Left hindlimb (tissue), 1 donor: ENCODE measurements around the gene TBC1D23.

Experiments used
- DNase-seq: peaks from one replicate; pipeline ENCODE4 v3.0.0-alpha.2; 2018

TBC1D23 gene

DNA sequence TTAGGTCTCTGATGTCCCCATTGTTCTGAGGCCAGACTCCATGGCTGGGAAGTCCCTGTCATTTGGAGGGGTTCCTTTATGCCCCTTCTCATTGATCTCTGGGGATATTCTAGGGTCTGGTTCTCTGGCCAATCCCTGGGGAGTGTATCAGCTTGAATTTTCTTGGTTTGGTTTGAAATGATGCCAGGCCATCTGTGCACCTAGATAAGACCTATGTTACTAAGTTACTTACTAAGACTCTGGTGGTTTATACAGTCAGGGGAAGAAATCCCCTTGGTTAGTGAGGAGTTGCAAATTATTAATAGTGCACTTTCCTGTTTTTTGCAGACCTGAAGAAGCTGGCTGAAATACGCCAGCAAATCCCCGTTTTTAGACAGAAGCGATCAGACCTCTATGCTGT lies 94.1 kb downstream of the TBC1D23 start:
- no peak for DNase-seq

DNA sequence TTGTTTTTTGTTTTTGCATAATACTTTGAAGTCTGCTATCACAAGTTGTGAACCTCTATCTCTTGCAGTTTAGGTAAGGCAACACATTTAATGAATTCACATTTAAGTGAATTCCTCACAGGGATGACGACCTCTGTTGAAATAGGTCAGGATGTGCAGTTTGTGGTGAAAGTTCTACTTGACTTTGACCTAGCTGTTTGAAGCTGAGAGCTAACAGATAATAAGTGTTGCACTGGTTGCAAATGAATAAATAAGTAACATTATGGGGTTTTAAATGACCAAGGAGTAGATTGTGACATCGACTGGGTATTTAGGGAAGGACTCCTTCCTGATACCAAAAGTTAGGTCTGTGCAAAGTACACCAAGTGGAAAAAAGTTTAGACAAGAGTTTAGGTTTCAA lies 97.6 kb downstream of the TBC1D23 start:
- DNase-seq: no peak

DNA sequence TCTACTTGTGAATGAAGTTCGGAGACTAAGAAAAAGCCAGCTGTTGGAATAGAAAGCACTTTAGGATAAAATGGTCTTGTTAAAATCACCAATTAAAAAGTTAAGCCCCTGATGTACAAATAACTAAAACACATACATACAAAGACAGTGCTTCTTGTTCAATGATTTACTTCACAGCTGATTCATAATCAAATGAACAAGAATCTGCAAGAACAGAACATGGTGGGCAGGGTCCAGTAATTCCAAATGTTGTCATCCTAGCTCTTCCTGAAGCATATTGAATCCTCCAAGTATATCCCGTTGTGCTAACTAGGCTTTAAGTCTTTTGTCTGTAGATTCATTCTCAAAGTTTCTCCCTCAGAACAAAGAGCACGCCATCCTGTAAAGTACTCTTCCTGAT lies 98.2 kb downstream of the TBC1D23 start:
- DNase-seq: no peak

DNA sequence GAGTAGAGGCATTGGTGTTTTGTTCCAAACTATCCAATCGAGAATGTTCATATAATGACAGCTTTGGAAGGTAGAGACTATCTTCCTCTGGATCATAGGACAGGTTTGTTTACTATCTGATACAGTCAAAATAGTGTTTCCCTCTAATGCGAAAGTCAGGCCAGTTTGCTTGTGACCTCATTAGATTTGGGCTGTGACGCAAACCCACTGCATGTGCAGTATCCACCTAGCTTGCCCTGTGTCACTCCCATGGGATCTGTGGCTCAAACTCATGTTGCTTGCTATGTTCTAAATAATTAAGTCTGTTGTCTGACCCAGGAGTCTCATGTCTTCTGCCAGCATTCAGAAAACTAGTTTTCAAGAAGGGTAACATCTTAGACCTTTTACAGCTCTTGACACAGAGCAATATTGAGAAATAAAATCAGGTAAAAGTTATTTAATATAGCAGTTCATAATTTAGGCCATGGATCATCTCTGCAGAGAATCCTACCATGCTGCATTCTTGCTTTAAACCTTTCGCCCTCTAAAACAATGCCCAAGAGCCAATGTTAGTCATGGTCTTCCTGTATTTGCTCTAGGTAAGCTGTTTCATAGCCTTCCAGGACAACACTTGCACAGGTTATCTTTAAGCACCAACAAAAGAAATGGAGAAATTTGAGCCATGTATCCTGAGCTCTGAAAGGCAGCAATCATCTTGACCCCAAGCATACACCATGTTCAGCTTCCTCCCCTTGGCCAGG lies 100.1 kb downstream of the TBC1D23 start:
- no peak for DNase-seq

DNA sequence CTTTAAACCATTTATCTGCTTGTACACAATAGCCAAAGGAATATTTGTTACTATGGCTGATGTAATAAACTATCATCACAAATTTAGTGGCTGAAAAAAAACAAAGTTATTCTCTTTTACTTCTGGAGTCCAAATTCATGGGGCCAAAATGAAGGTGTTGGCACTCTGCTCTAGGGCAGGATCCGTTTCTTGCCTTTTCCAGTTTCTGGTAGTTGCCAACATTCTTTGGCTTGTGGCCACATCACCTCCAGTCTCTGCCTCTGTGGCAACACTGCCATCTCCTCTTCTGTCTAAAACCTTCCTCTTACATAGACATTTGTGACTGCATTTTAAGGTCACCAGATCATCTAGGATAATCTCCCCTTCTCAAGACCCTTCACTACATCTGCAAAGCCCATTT lies 101.1 kb downstream of the TBC1D23 start:
- no peak for DNase-seq

DNA sequence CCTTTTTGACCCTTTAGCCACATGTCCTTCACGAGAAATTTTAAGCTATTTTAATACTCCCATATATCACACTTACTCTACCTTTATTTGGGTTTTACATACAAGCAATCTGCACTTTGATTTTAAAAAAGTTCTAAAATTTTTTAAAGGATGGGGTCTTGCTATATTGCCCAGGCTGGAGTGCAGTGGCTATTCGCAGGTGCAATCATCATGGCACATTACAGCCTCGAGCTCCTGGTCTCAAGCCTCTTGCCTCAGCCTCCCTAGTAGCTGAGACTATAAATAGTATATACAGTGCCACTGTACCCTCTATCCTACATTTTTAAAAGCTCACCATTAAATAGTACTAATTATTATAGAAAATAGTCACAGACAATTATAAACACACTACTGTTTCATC lies 103.6 kb downstream of the TBC1D23 start:
- DNase-seq: no peak

DNA sequence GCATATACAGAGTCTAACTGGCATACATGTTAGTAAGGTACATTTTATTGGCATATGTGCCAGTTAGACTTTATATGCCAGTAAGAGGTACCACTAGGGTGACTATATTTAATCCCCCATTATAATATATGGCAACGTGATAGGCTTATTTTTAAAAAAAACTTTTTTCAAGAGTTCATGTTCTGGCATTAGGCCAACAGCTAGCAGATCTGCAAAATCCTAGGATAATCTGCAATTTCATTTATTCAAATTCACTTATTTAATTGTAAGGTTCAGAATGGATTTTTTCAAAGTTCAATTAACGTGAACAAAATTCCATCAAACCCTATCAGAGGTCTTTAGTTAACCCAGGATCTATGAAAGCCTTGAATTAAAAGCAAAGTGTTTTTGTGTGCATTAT lies 105.6 kb downstream of the TBC1D23 start:
- no peak for DNase-seq

DNA sequence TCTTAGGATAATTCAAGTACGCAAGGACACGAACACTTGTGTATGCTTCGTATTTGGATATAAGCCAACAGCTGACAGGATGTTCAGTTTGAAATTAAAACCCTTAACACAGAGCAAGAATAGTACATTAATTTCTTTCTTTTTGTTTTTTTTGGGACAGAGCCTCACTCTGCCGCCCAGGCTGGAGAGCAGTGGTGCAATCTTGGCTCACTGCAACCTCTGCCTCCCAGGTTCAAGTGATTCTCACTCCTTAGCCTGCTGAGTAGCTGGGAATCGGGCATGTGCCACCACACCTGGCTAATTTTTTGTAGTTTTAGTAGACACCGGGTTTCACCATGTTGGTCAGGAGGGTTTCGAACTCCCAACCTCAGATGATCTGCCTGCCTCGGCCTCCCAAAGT lies 107.6 kb downstream of the TBC1D23 start:
- DNase-seq: no peak

DNA sequence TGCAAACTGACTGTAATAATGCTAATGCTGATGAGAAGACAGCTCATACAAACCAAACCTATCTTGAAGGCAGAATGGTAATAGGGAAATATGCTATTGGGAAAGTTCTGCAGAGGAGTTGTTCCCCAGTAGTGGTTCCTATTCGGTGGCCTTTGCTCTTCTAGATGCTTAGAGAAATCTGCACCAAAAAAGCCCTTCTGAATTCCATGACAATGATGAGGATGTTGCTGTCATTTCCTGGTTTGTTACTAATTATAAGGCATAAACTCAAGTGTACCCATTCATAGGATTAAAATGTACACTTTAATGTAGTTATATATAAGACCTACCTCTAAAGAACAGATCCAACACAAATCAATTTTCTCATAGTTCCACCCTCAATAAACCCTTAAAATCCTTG lies 110.0 kb downstream of the TBC1D23 start:
- no peak for DNase-seq

DNA sequence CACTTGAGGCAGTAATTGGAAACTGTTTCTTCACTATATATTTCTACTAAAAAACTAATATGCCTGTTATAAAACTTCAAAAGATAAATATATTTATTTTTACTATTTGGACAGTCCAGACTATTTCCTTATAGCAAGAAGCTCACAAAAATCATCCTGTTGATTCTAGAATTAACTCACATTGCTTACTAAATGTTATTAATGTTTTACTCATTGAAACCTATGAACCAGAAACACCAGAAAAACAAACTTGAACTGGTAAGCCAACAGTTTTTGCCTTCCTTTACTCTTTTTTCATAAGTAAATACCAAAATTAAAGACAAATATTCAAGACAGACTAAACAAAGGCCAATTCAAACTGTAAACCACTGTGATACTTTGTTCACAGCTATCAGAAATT lies 113.7 kb downstream of the TBC1D23 start:
- no peak for DNase-seq
